GM12878 (cell line): ENCODE measurements around the gene LARP4B. TPM values are rescaled to one million over a fixed set of nuclear protein-coding genes. Genes with fewer than 3 reads are reported as not detected.

ENCODE experiments used
- ATAC-seq: fragments of 200-7000 bp; cut with Tn5 transposase; 3 replicates; pipeline ENCODE4 v1.9.1; 2020; ENCODE audit warnings: mild to moderate bottlenecking, moderate library complexity
- BruUV-seq: library from RNA; stranded (reverse); fragments of 400-500 nt; replicated peaks from 2 replicates; lab custom pipeline; 2021; lab: Mats Ljungman, UMichigan
- CTCF ChIA-PET: fragments of 300-600 bp; sonication (Branson Sonifier 250); formaldehyde crosslinking; extraction: SDS; loops from one replicate; lab custom pipeline; 2021; ENCODE audit warnings: inconsistent platforms; lab: Yijun Ruan, JAX
- POLR2A ChIA-PET: fragments of 350-600 bp; formaldehyde crosslinking; extraction: SDS; loops from one replicate; lab custom pipeline; 2021; ENCODE audit warnings: inconsistent platforms; lab: Charles Lee
- RAD21 ChIA-PET: fragments of 300-600 bp; sonication (Branson Sonifier 250); formaldehyde crosslinking; loops from one replicate; lab custom pipeline; 2023; ENCODE audit warnings: antibody characterized with exemption; ENCODE audit not compliant: unreplicated experiment; lab: Charles Lee
- SMC1A ChIA-PET: fragments of 300-600 bp; sonication (Branson Sonifier 250); formaldehyde crosslinking; loops from one replicate; lab custom pipeline; 2023; ENCODE audit not compliant: unreplicated experiment, uncharacterized antibody; lab: Charles Lee
- DNase-seq: peaks from one replicate; pipeline ENCODE4 v3.0.0-alpha.2; 2011; ENCODE audit warnings: low read depth, low spot score
- FAIRE-seq: peaks from 3 replicates; lab custom pipeline; 2011; peaks lifted over from hg19 to GRCh38; lab: Jason Lieb, UNC
- H2AFZ ChIP-seq: 2 replicates; pipeline ENCODE4 v1.6.0; 2011; ENCODE audit warnings: low read depth, low read length, control low read depth; ENCODE audit not compliant: control insufficient read depth
- H3K27ac ChIP-seq: 2 replicates; pipeline ENCODE4 v1.5.1; 2011; ENCODE audit warnings: control low read depth; ENCODE audit not compliant: control insufficient read depth, insufficient read depth
- H3K27me3 ChIP-seq, 2 experiments: replicated peaks in 1 of 2; 2 replicates each; pipeline versions ENCODE4 v1.6.0 to v1.6.1; 2011; ENCODE audit warnings: low read length in 1 of 2; ENCODE audit not compliant: control insufficient read depth in 2 of 2, insufficient read depth in 2 of 2
- H3K36me3 ChIP-seq, 2 experiments: 2 replicates each; pipeline ENCODE4 v1.5.1; 2011; ENCODE audit warnings: low read length in 1 of 2; ENCODE audit not compliant: control insufficient read depth in 2 of 2, insufficient read depth in 2 of 2
- H3K4me1 ChIP-seq: 2 replicates; pipeline ENCODE4 v1.6.1; 2011; ENCODE audit warnings: mild to moderate bottlenecking, low read length, moderate library complexity, mixed read lengths; ENCODE audit not compliant: control insufficient read depth, insufficient read depth
- H3K4me2 ChIP-seq: 2 replicates; pipeline ENCODE4 v1.6.0; 2011; ENCODE audit warnings: control low read depth; ENCODE audit not compliant: control insufficient read depth, insufficient read depth
- H3K4me3 ChIP-seq: fragments of 200-600 bp; sonication (generic); 2 replicates; pipeline ENCODE4 v1.5.1; 2016
- H3K79me2 ChIP-seq: 2 replicates; pipeline ENCODE4 v1.6.0; 2011; ENCODE audit warnings: low read length; ENCODE audit not compliant: control insufficient read depth, insufficient read depth
- H3K9ac ChIP-seq: 2 replicates; pipeline ENCODE4 v1.8.0; 2011; ENCODE audit warnings: low read length, control low read depth, mixed read lengths; ENCODE audit not compliant: control insufficient read depth, insufficient read depth
- H3K9me3 ChIP-seq: replicated peaks from 3 replicates; pipeline ENCODE4 v1.5.1; 2011; ENCODE audit warnings: mild to moderate bottlenecking, low read length; ENCODE audit not compliant: control insufficient read depth, insufficient read depth
- H4K20me1 ChIP-seq: 2 replicates; pipeline ENCODE4 v1.6.0; 2011; ENCODE audit not compliant: control insufficient read depth, insufficient read depth
- ATF2 ChIP-seq: IDR thresholded peaks from 2 replicates; pipeline ENCODE4 v1.6.1; 2012; ENCODE audit warnings: low read length, inconsistent platforms
- BCLAF1 ChIP-seq: fragments of 450-650 bp; IDR thresholded peaks from 2 replicates; pipeline ENCODE4 v1.6.1; 2017; ENCODE audit warnings: antibody characterized with exemption, mild to moderate bottlenecking, moderate library complexity
- BHLHE40 ChIP-seq, 2 experiments: fragments of 450-650 bp in 1 of 2; IDR thresholded peaks; 2 replicates each; pipeline ENCODE4 v1.6.1; 2011 to 2017; ENCODE audit warnings: low read depth in 2 of 2, borderline replicate concordance in 1 of 2, improper control_type of control experiment in 1 of 2, low read length in 1 of 2, mild to moderate bottlenecking in 1 of 2
- E4F1 ChIP-seq: fragments of 450-650 bp; IDR thresholded peaks from 2 replicates; pipeline ENCODE4 v1.6.1; 2018; ENCODE audit warnings: borderline replicate concordance, mild to moderate bottlenecking; ENCODE audit not compliant: partially characterized antibody
- ELK1 ChIP-seq: IDR thresholded peaks from 2 replicates; pipeline ENCODE4 v1.6.1; 2012; ENCODE audit warnings: low read depth, low read length, improper control_type of control experiment
- HDGF ChIP-seq: fragments of 450-650 bp; IDR thresholded peaks from 2 replicates; pipeline ENCODE4 v1.6.1; 2016; ENCODE audit warnings: antibody characterized with exemption
- MTA3 ChIP-seq: IDR thresholded peaks from 2 replicates; pipeline ENCODE4 v1.6.1; 2012; ENCODE audit warnings: low read length, inconsistent platforms, borderline replicate concordance
- NRF1 ChIP-seq: conservative IDR thresholded peaks from 2 replicates; pipeline ENCODE4 v1.6.1; 2011; ENCODE audit warnings: mild to moderate bottlenecking, low read depth, low read length, improper control_type of control experiment
- SIX5 ChIP-seq: IDR thresholded peaks from 2 replicates; pipeline ENCODE4 v1.6.1; 2011; ENCODE audit warnings: mild to moderate bottlenecking, low read depth, low read length, moderate library complexity; ENCODE audit not compliant: severe bottlenecking
- YY1 ChIP-seq: IDR thresholded peaks from 2 replicates; pipeline ENCODE4 v1.6.1; 2011; ENCODE audit warnings: low read depth, mild to moderate bottlenecking, low read length
- ZBTB40 ChIP-seq: fragments of 450-650 bp; IDR thresholded peaks from 2 replicates; pipeline ENCODE4 v1.6.1; 2016; ENCODE audit warnings: mild to moderate bottlenecking, moderate library complexity, borderline replicate concordance
- ZNF24 ChIP-seq: fragments of 450-650 bp; IDR thresholded peaks from 2 replicates; pipeline ENCODE4 v1.6.1; 2017; ENCODE audit warnings: antibody characterized with exemption, mild to moderate bottlenecking
- WGBS: methylation state at CpG from one replicate; pipeline ENCODE4 v1.1.6; 2016; ENCODE audit warnings: low lambda C conversion rate; ENCODE audit not compliant: insufficient replicate concordance, insufficient coverage; ENCODE audit errors: missing lambda C conversion rate; 5-methylcytosine and 5-hydroxymethylcytosine counted together
- in situ Hi-C: fragments of 300-500 bp; cut with MboI; formaldehyde crosslinking; loops from 9 replicates; pipeline ENCODE4 v1.14.3; 2018; ENCODE audit warnings: mixed read lengths
- intact Hi-C: fragments of 100-400 bp; cut with micrococcal nuclease; formaldehyde crosslinking; loops from one replicate; pipeline ENCODE4 v1.14.2; 2022; ENCODE audit not compliant: unreplicated experiment
- polyA plus RNA-seq, 11 experiments: library from polyadenylated mRNA; depleted of rRNA in 4 of 11; unstranded in 6 of 11; stranded (reverse) in 5 of 11; fragments of >200 nt; fragmentation: Nextera tagmentation in 4 of 11; fragmentation: Illumina TruSeq in 1 of 11; extraction: Ambion mirVana in 4 of 11; extraction: Trizol in 1 of 11; gene quantifications; 1 replicate in 1 of 11; 2 replicates in 10 of 11; pipeline versions ENCODE4 v1.2.1 to v1.2.3, GENCODE V29; 2011 to 2016; ENCODE audit warnings: inconsistent platforms in 2 of 11, missing spikeins in 2 of 11, low read depth in 1 of 11
- total RNA-seq, 4 experiments: library from RNA; depleted of rRNA in 3 of 4; stranded (reverse); fragments of >200 nt in 3 of 4; fragmentation: Illumina TruSeq in 1 of 4; extraction: Trizol in 1 of 4; gene quantifications; 2 replicates each; pipeline versions ENCODE4 v1.2.1 to v1.2.3, GENCODE V29; 2013 to 2021

The LARP4B gene
- total and polyA plus RNA-seq, 10 of the 15 experiments (the other 5 are each of a cell fraction or from before 2014, with no cell fraction given) = 10.5 to 119 (median 39.4) TPM

GRCh38 chr10:895324-895723 is 36.2 kb downstream of the LARP4B start:
- TF ChIP-seq BHLHE40 (IDR thresholded peaks at IDR 0.05; ENCODE audit: borderline replicate concordance in 1 of 2, low read depth in 2 of 2, low read length in 1 of 2) = no peak
- TF ChIP-seq ZBTB40 = no peak
- no peak for TF ChIP-seq SIX5
- TF ChIP-seq MTA3 = no peak
- no peak for TF ChIP-seq ELK1
- no peak for TF ChIP-seq HDGF
- TF ChIP-seq YY1 = no peak
- no peak for TF ChIP-seq E4F1
- TF ChIP-seq ATF2 = no peak
- TF ChIP-seq NRF1 = no peak
- no peak for TF ChIP-seq BCLAF1
- TF ChIP-seq ZNF24 = no peak
- BruUV-seq = no TSS peak
- peaks cover 69% of the 10 kb centered on the region for H3K79me2 ChIP-seq
- H2AFZ ChIP-seq = no peak overlapping the region
- H3K9ac ChIP-seq = no peak overlapping the region
- no peaks in the 10 kb centered on the region; a peak in 1 of 4 replicates for H3K36me3 ChIP-seq
- 83% methylated on average over 4 of the region's 4 CpGs for WGBS
- FAIRE-seq (no peak), DNase-seq (no peak), ATAC-seq (no peak)
- no peaks in the 10 kb centered on the region for H3K9me3 ChIP-seq
- no peak overlapping the region for H3K4me3 ChIP-seq
- in situ Hi-C loops = no loop called here
- ChIA-PET RAD21 (no interaction called here), POLR2A (no interaction called here), SMC1A (interaction anchor here (1.9 to 2.6 kb wide), 3 partner anchors 10 to 27 kb away, joined by 4 to 9 read pairs (median 5); no protein-coding TSS in a partner anchor), CTCF (no interaction called here)
- H3K27me3 ChIP-seq = no peaks in the 10 kb centered on the region
- no peaks in the 10 kb centered on the region for H3K4me1 ChIP-seq
- no peak overlapping the region for H3K27ac ChIP-seq
- H3K4me2 ChIP-seq = no peak overlapping the region
- intact Hi-C loops = no loop called here
- no peaks in the 10 kb centered on the region; the same call in 1 of the 2 replicates for H4K20me1 ChIP-seq
